GM21619 (cell line): ENCODE measurements around the gene KIF9.
"Not testable (repeated sequence)": the region's sequence is repeated elsewhere in the genome, so short reads cannot be mapped to it uniquely, and the experiment has no call there.

Experiments
- ATAC-seq: cut with Tn5 transposase; IDR thresholded peaks from one replicate; pipeline ENCODE4 v1.9.1; 2021; ENCODE audit not compliant: unreplicated experiment

KIF9 gene

DNA sequence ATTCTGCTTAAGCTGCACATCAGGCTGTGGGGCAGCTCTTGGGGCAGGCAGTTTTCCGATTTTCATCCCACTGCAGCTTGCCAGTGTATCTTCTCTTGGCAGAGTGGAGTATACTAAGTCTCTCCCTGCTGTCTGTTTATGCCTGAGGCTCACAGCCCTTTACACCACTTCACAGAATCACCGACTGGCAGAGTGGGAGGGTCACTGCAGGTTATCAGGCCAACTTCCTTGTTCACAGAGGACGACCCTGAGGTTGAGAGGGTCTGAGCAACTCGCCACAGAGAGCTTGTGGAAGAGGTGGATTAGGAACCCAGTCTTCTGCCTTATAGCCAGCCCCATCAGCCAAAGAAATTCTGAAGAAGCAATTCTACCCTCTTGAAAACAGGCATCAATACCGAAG lies 30.9 kb downstream of the KIF9 start:
- ATAC-seq: no peak

DNA sequence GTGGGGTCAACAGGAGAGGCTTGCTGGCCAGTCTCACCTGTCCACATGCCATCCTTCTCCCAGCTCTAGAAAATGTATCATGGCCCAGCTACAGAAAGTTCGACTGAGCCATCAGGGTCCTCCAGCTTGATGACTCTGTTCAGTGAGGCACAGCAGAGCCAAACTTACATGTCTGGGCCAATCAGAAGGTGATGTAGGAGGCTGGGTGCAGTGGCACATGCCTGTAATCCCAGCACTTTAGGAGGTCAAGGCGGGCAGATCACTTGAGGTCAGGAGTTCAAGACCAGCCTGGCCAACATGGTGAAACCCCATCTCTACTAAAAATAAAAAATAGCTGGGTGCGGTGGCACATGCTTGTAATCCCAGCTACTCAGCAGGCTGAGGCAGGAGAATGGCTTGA lies 31.5 kb downstream of the KIF9 start:
- ATAC-seq: not testable (repeated sequence)

DNA sequence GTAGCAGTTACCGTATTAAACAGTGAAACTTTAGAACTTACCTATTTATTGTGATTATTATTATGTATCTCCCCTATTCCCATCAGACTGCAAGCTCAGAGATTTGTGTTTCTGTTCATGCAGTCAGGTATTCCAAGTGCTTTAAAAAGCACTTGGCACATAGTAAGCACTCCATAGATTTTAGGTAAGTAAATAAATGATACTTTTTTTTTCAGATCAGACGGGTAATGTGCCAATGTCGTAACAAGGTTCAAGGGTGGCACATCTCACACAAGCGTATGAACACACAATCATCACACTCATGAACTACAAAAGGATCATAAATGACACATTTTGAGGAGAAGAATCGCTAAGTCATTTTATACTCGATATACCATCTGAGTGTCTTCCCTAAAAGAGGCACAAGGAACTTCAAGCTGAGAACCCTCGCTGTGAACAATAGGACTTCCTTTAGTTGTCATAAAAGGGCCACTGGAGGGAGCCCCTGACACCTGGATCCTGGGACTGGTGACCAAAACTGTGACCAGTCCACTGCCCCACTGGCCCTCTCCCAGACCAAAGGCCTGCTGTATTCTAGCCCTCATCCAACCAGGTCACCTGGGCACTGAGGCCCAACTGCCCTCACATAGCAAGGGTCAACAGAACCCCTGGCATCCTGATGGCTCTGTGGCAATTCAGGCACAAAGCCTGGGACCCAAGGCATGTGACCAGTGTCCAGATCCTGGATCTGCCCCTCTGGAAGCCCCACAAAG lies 32.1 kb downstream of the KIF9 start:
- no peak for ATAC-seq

DNA sequence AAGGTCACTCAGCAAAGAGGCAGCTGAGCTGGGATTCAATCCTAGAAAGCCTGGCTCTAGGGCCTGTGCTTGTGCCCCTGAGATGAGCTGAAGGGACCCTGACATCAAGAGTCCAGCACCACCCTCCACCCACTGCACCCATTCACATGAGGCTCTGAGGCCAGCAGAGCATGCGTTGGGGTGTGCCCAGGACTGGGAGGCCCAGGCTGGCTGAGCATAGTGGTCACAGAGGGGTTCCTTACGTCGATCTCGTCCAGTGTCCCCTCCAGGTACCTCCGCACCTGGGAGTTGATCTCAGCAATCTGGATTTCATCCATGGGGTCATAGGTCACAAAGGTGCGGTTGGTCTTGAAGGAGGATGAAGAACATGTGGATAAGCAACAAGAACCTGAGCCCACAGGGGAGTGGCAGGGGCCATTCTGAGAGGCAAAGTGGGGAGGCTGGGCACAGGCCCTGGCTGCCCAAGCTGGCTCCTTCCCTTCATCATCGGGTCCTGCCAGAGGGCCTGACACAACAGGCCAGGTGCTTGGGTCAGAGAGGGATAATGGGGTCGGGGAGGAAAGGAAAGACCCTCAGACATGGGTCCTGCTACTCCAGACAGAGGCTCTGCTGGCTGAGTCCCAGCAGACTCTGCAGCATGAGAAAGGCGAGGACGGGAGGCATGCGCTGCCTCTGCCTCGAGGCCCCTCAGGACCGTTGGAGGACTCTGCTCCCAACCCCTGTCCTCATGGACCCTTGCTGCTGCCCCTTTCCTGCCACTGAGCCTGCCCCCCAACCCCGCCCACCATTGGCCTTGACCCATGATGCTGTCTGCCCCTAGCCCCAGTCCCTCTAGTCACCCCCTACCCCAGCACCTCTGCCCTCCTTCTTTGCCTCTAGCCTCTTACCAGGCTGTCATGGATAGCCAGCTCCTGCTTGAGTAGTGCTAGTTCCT lies 35.2 kb downstream of the KIF9 start:
- ATAC-seq: no peak

DNA sequence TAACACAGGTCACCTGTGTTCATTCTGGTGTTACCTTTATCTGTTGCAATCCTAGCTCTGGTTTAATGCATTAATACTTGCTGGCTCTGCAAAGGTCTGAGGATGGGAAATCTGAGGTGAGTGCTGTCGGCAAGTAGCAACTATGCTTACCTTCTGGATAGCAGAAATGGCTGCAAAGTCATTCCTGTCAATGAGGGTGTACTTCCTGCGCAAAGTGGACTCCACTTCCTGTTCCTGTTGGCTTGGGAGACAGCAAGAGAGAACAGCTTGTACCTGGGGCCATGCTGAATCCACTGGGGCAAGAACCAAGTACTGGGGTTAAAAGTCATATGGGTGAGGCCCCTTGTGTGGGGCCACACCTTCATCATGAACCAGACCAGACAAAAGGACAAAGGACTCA lies 37.3 kb downstream of the KIF9 start:
- ATAC-seq: no peak

DNA sequence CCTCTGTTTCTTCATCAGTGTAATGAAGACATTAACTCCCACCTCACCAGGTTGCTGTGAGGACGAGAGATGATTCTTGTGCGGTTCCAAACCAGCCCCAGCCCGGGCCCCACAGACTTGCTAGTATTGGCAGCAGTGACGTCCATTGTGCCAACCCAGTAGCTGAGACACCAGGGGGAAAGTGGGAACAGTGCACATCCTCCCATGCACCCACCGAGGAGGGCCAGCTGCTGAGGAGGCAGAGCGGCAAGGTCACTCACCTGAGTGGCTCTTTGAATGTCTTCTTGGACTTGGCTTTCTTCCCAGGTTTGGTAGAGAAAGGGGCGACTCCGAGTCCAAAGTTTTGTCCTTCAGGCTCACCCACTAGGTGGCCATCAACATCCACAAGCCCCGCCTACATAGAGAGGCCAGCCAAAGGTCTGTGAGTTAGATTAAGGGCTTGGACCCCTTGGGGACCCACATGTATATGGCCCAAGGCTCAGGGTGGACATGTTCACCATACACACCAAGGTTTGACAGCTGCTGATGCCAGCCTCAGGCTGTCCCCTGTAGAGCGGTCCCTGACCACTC lies 38.0 kb downstream of the KIF9 start:
- ATAC-seq: no peak

DNA sequence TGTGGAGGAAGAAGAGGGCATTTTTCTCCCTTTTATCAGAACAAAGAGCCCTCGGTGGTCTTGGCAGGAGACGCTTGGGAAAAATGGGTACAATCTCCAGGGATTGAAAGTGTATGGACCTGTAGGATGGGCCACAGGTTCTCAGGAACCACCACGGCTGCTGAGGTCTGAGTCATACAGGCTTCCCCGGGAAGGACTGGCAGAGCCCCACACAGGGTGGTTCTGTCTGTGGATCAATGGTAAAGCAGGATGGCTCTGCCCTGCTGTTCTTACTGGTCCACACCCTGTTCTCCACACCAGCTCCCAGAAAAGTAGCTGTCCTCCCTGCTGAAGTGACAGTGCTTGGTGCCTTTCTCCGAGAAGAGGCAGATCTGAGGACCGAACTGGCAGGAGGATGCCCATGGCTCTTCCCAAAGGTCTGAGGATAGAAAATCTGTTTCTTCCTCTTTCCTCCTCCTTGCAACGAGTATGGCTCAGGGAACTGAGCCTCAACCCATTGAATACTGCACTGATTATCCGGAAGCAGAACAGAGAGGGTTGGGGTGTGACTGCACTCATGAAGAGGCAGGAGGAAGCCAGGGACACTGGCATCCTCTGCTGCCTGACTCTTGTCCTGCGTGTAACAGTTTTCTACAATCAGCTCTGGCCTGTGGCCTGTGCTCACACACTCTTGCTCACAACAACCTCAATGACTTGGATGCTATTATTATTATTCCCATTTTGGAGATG lies 39.0 kb downstream of the KIF9 start:
- ATAC-seq: no peak

DNA sequence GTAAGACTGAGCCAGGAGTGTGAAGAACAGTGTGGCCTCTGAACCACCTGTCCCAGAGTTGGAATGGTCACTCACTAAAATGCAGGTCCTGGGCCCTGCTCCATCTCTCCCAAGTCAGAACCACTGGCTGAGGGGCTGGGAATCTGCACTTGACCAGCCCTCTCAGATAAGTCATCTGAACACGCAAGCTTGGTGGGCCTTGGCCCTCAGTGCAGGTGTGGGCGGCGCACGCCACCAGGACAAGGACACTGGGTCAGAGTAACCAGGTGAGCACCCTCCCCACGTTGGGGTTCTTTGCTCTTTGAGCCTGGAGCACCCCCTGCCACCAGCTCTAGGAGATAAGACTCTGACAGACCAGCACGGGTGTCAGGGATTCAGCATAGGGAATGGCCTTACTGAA lies 42.7 kb downstream of the KIF9 start:
- ATAC-seq: no peak

DNA sequence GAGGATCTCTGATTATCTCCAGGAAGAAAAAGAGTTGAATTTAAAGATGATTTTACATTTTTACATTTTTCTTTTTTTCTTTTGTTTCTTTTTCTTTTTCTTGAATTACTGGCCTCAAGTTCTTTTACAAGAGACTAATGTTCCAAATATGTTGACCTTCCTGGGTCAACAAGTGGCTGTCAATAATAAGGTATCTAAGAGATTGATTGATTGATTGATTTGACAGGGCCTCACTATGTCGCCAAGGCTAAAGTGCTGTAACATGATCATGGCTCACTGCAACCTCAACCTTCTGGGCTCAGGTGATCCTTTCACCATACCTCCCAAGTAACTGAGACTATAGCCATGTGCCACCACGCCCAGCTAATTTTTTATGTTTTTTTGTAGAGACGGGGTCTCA lies 44.6 kb downstream of the KIF9 start:
- ATAC-seq: no peak

DNA sequence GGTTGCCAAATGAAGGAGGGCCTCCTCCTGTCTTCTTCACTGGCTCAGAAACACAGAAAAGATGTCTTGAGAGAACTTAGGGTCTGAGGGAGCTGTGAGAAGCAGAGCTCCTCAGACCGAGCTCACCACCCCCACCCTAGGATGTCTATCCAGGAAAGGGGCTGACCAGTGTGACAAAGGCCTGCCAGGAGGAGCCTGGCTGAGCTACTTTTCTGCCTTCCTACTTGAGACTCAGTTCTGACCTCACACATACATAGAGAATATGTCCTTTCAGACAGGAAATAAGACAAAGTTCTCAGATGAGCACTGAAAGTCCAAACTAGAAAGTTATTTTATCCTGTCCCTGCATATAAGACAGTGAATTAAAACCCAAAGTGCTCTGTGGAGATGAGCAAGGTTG lies 54.5 kb downstream of the KIF9 start:
- ATAC-seq: peak; percentile 47

DNA sequence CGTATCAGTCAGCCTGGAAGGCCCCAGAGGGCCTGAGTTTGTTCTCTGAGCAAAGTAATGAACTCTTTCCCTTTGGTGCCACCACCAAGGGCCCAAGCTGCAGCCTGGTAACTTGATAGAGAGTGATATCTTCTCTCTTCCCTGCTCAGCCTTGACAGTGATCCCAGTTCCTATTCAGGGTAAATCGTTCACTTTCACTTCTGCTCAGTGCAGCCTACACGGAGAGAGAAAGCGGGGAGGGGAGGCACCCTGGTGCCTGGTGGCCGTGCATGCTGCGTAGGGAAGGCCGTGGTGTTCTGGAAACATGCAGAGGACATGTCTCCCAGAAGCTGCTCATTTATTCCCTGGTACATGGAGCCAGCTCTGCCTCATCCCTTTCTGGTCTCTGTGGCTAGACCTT lies 54.9 kb downstream of the KIF9 start:
- peak; percentile 61 for ATAC-seq

DNA sequence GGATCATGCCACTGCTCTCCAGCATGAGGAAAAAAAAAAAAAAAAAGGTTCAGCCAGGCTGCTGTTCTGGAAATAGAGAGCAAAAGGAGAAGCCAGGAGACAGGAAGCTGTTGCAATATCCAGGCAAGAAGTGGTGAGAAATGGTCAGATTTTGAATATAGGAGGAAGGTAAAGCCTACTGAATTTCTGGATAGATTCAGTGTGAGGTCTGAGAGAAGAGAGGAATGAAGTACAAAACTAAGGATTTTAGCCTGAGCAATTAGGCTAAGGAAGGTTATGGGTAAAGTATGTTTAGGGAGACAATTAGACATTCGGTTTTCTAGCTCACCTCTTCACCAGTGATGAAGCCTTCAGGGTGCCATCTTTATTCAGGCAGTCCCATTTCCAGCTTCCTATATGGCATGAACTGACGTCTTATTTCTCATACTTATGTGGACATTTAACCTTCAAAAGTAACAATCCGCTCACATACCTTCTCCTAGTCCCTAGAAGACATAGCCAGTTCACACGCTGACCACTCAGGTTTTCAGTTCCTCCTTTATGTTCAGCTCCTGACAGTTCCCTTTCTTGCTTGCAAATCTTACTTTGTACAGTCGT lies 57.2 kb downstream of the KIF9 start:
- peak; percentile 41 for ATAC-seq

DNA sequence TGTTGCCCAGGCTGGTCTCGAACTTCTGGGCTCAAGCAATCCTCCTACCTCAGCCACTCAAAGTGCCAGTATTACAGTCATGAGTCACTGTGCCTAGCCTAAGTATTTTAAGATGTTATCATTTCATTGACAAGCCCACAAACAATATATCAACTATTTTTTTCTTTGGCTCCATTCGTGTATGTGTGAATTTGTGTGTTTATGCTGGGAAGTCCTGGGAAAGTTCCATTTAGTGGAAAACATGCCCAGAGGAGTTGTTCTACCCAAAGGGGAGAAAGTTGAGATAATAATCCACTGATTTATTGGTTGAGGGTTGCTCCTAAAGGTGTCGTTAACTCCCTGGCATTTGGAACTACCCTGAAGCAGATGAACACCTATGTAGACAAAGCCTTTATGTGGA lies 58.8 kb downstream of the KIF9 start:
- ATAC-seq: no peak

DNA sequence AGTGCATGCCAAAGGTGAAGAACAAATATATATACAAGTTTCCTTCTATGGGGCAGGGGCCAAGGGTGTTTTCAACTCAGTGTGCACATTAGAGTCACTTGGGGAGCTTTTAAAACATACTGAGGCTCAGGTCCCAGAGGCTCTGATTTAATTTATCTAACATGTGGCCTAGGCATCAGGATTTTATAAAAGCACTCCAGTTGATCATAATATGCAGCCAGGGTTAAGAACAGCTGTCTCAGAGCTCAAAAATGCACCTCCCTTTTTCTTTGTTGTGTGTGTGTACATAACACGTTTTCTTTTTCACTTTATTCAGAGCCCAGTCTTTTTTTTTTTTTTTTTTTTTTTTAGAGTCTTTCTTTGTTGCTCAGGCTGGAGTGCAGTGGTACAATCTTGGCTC lies 60.8 kb downstream of the KIF9 start:
- no peak for ATAC-seq

DNA sequence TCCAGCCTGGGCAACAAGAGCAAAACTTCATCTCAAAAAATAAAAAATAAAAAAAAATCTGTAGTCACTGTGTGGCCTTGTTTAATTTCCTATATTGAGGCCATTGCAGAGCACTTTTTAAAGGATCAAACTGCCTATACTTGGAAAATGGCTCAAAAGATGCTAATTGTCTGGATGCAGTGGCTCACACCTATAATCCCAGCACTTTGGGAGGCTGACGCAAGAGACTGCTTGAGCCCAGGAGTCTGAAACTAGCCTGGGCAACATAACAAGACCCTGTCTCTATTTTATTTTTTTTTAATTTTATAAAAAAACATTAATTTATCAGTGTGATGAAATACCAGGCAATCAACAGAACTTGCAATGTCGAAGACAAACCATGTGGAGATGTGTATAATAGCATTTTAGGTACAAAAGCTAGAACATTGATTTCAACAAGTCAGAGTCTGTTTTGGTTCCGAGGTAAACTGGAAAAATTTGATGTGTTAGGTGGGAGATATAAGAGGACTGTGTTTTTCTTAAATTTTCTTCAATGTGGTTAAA lies 71.7 kb downstream of the KIF9 start:
- no peak for ATAC-seq

DNA sequence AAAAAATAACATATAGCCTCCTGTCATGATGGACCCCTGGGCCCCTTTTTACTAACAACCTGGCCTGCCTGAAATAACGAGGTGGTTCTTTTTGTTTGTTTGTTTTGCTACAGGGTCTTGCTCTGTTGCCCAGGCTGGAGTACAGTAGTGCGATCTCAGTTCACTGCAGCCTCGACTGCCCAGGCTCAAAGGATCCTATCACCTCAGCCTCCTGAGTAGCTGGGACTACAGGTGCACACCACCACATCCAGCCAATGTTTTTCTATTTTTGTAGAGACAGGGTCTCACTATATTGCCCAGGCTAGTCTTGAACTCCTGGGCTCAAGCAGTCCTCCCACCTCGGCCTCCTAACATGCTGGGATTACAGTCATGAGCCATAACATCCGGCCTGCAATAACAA lies 76.6 kb downstream of the KIF9 start:
- not testable (repeated sequence) for ATAC-seq

DNA sequence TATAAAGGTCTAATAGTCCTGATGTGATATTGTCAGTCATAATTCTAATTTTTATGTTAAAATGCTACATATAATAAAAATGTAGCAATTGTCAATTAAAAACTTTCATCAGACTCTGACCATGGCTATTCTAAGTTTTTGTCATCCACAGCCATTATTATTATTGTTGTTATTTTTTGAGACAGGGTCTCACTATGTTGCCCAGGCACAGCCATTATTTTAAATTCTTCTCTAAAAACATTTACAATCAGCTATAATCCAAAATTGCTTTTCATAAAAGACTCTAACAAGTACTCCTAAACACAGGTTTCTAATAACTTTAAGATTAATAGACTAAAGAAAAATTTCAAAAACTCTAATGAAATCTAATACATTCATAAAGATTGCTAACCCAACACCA lies 77.7 kb downstream of the KIF9 start:
- ATAC-seq: no peak

DNA sequence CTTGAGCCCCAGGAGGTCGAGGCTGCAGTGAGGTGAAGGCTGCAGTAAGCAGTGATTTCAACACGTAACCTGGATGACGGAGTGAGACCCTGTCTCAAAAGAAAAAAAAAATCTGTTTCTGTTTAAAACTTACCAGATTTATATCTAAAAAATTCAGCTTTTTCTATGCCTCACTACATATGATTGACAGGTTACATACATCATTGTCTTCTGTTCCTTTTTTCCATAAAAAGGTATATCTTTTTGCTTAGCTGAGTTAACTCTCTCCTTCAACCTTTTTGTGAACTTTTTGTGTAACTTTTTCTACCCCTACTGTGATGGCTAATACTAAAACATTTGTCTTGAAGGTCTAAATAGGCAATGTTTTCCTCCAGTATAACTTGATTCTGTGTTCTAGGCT lies 80.1 kb downstream of the KIF9 start:
- ATAC-seq: no peak

DNA sequence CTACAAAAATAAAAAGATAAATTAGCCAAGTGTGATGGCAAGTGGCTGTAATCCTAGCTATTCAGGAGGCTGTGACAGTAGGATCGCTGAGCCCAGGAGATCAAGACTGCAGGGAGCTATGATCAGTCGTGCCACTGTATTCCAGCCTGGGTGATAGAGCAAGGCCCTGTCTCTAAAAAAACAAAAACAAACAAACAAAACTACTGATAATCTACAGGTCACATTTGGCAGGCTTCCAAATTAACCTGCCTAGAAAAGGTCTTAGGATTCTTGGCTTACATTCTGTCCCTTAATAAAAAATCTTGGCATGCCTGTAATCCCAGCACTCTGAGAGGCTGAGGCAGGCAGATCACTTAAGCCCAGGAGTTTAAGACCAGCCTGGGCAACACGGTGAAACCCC lies 85.3 kb downstream of the KIF9 start:
- ATAC-seq: no peak

DNA sequence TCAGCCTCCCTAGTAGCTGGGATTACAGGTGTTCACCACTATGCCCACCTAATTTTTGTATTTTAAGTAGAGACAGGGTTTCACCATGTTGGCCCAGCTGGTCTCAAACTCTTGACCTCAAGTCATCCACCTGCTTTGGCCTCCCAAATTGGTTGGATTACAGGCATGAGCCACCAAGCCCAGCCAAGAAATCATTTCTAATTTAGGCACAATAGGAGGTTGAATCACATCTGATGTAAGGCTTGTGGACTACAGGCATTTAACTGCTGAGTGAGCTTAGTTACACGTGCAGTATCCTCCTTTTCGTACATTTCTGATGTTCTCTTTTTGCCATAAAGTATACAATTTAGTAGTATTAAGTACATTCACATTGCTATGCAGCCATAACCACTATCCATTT lies 87.6 kb downstream of the KIF9 start:
- ATAC-seq: no peak
